Activated CD4-positive, alpha-beta T cell treated with anti-CD3 and anti-CD28 coated beads for 1 hour (primary cell): Measurements from ENCODE around the gene R3HDM4.

Experiments
- DNase-seq: peaks from one replicate; pipeline ENCODE4 v3.0.0-alpha.2; 2020

R3HDM4 gene

GRCh38 chr19:872266-872951, 40.6 kb downstream of the R3HDM4 start:
- DNase-seq: peak; percentile 69

- no peak for DNase-seq
These were observed 41.4 kb downstream of the R3HDM4 start for GRCh38 chr19:871446-872265.

- DNase-seq: no peak
These were observed 42.0 kb downstream of the R3HDM4 start for GRCh38 chr19:870963-871401.

- DNase-seq: no peak
These were observed 42.7 kb downstream of the R3HDM4 start for GRCh38 chr19:870314-870713.

GRCh38 chr19:869245-870177, 43.5 kb downstream of the R3HDM4 start:
- DNase-seq: no peak

GRCh38 chr19:868458-869244, 44.4 kb downstream of the R3HDM4 start:
- DNase-seq: no peak

- no peak for DNase-seq
These were observed 45.1 kb downstream of the R3HDM4 start for GRCh38 chr19:867855-868457.

GRCh38 chr19:867301-867793, 45.7 kb downstream of the R3HDM4 start:
- no peak for DNase-seq

- no peak for DNase-seq
These were observed 46.2 kb downstream of the R3HDM4 start for GRCh38 chr19:866769-867300.

- no peak for DNase-seq
These were observed 49.8 kb downstream of the R3HDM4 start for GRCh38 chr19:863315-863620.

- peak; percentile 66 for DNase-seq
These were observed 50.3 kb downstream of the R3HDM4 start for GRCh38 chr19:862581-863314.

GRCh38 chr19:861756-862580, 51.1 kb downstream of the R3HDM4 start:
- DNase-seq: peak; percentile 49

GRCh38 chr19:861141-861755, 51.8 kb downstream of the R3HDM4 start:
- no peak for DNase-seq

GRCh38 chr19:858868-859843, 53.9 kb downstream of the R3HDM4 start, which contains the start of gene CFD:
CFD (plus strand) TSS chr19:859664; CDS start chr19:859690, 26 bp downstream.
- DNase-seq: no peak

GRCh38 chr19:858284-858683, 54.7 kb downstream of the R3HDM4 start:
- DNase-seq: no peak

- no peak for DNase-seq
These were observed 57.4 kb downstream of the R3HDM4 start for GRCh38 chr19:855566-856120.

- DNase-seq: no peak
These were observed 57.9 kb downstream of the R3HDM4 start for GRCh38 chr19:855142-855541.

- no peak for DNase-seq
These were observed 58.5 kb downstream of the R3HDM4 start for GRCh38 chr19:854549-854948.
